ENCODE results near the gene CST6. TPM values are rescaled to one million over a fixed set of nuclear protein-coding genes. Genes with fewer than 3 reads are reported as not detected.

Gene CST6
- 4.6 TPM for total RNA-seq (ENCODE audit: insufficient read depth, low replicate concordance)

- no peak for DNase-seq (ENCODE audit: low spot score)
These were observed at the start of gene CST6 for GRCh38 chr11:66011785-66012303. Gene CST6 (plus strand): TSS chr11:66012008. CDS start chr11:66012045, 37 bp downstream.

- no peak for DNase-seq (ENCODE audit: low spot score)
These were observed 49.7 kb upstream of the CST6 start for GRCh38 chr11:65962141-65962564.

- no peak for DNase-seq (ENCODE audit: low spot score)
These were observed 46.9 kb upstream of the CST6 start for GRCh38 chr11:65964906-65965305.

GRCh38 chr11:65965986-65966762 lies 45.6 kb upstream of the CST6 start:
- DNase-seq (ENCODE audit: low spot score): no peak

- DNase-seq (ENCODE audit: low spot score): no peak
These were observed 44.4 kb upstream of the CST6 start for GRCh38 chr11:65967329-65967934.

- DNase-seq (ENCODE audit: low spot score): no peak
These were observed 43.0 kb upstream of the CST6 start for GRCh38 chr11:65968600-65969482.

- DNase-seq (ENCODE audit: low spot score): no peak
These were observed 39.7 kb upstream of the CST6 start for GRCh38 chr11:65972116-65972515.

GRCh38 chr11:65973439-65974110 lies 38.2 kb upstream of the CST6 start:
- no peak for DNase-seq (ENCODE audit: low spot score)

GRCh38 chr11:65975771-65976170 lies 36.0 kb upstream of the CST6 start:
- DNase-seq (ENCODE audit: low spot score): no peak

GRCh38 chr11:65976216-65977176 lies 35.3 kb upstream of the CST6 start:
- no peak for DNase-seq (ENCODE audit: low spot score)

- no peak for DNase-seq (ENCODE audit: low spot score)
These were observed 34.0 kb upstream of the CST6 start for GRCh38 chr11:65977621-65978390.

- no peak for DNase-seq (ENCODE audit: low spot score)
These were observed 33.2 kb upstream of the CST6 start for GRCh38 chr11:65978391-65979238.

- no peak for DNase-seq (ENCODE audit: low spot score)
These were observed 32.5 kb upstream of the CST6 start for GRCh38 chr11:65979261-65979759.

- DNase-seq (ENCODE audit: low spot score): no peak
These were observed 30.6 kb upstream of the CST6 start for GRCh38 chr11:65981101-65981740.

GRCh38 chr11:65981972-65982823 lies 29.6 kb upstream of the CST6 start:
- DNase-seq (ENCODE audit: low spot score): no peak

GRCh38 chr11:65982824-65983588 lies 28.8 kb upstream of the CST6 start:
- no peak for DNase-seq (ENCODE audit: low spot score)
